SK-N-MC (cell line): ENCODE results near the gene CES3.
"Not testable (repeated sequence)": the region's sequence is repeated elsewhere in the genome, so short reads cannot be mapped to it uniquely, and the experiment has no call there.

Source experiments
- DNase-seq: peaks from one replicate; pipeline ENCODE4 v3.0.0-alpha.2; 2011; ENCODE audit warnings: low read depth, low spot score
- H3K27ac ChIP-seq: fragments of 200-600 bp; sonication (generic); 2 replicates; pipeline ENCODE4 v1.5.1; 2016; ENCODE audit warnings: mixed run types
- H3K36me3 ChIP-seq: fragments of 200-600 bp; sonication (generic); 2 replicates; pipeline ENCODE4 v1.6.1; 2017; ENCODE audit warnings: antibody characterized with exemption, low read length, mixed read lengths; ENCODE audit not compliant: insufficient read depth
- H3K4me3 ChIP-seq: fragments of 200-600 bp; sonication (generic); 2 replicates; pipeline ENCODE4 v1.5.1; 2016
- H3K9ac ChIP-seq: fragments of 200-600 bp; sonication (generic); 2 replicates; pipeline ENCODE4 v1.8.0; 2017; ENCODE audit warnings: mixed run types, mixed read lengths; ENCODE audit not compliant: insufficient read length
- H3K9me3 ChIP-seq: fragments of 200-600 bp; sonication (generic); 2 replicates; pipeline ENCODE4 v1.6.1; 2017; ENCODE audit warnings: low read depth, mild to moderate bottlenecking, antibody characterized with exemption, low read length, moderate library complexity, mixed read lengths
- EZH2 ChIP-seq: fragments of 200-600 bp; sonication (generic); IDR thresholded peaks from one replicate; pipeline ENCODE4 v1.6.1; 2017; ENCODE audit warnings: antibody characterized with exemption
- FOXP2 ChIP-seq: optimal IDR thresholded peaks from 2 replicates; pipeline ENCODE3; 2011; ENCODE audit warnings: mild to moderate bottlenecking, moderate library complexity; ENCODE audit not compliant: insufficient read depth; ENCODE audit errors: extremely low read length, control extremely low read depth
- POLR2AphosphoS5 ChIP-seq: IDR thresholded peaks from 2 replicates; pipeline ENCODE4 v1.6.1; 2012; ENCODE audit warnings: mild to moderate bottlenecking, low read depth, low read length, borderline replicate concordance

The CES3 gene

GRCh38 chr16:66968847-66969246 is 7.8 kb downstream of the CES3 start:
- Histone ChIP-seq H3K27ac (no peak overlapping the region), H3K9ac (no peak overlapping the region), H3K9me3 (no peaks in the 10 kb centered on the region), H3K36me3 (no peaks in the 10 kb centered on the region), H3K4me3 (no peak overlapping the region)
- TF ChIP-seq FOXP2 (no peak), EZH2 (no peak)
- no peak for DNase-seq

- Histone ChIP-seq H3K36me3 (no peaks in the 10 kb centered on the region), H3K4me3 (no peak overlapping the region), H3K27ac (no peak overlapping the region), H3K9me3 (no peaks in the 10 kb centered on the region), H3K9ac (no peak overlapping the region)
- TF ChIP-seq FOXP2, result no peak
- no peak for TF ChIP-seq EZH2
- TF ChIP-seq POLR2AphosphoS5, result no peak
- DNase-seq, result no peak
These were observed 10.0 kb downstream of the CES3 start for GRCh38 chr16:66970775-66971720.

- no peak overlapping the region for H3K27ac ChIP-seq
- H3K9me3 ChIP-seq, result no peaks in the 10 kb centered on the region
- H3K4me3 ChIP-seq, result no peak overlapping the region
- no peak for DNase-seq
- H3K9ac ChIP-seq, result no peak overlapping the region
- H3K36me3 ChIP-seq, result no peaks in the 10 kb centered on the region
- no peak for TF ChIP-seq FOXP2
- no peak for TF ChIP-seq EZH2
- TF ChIP-seq POLR2AphosphoS5, result no peak
These were observed 11.9 kb downstream of the CES3 start for GRCh38 chr16:66972983-66973382.

GRCh38 chr16:66973716-66974115 is 12.7 kb downstream of the CES3 start:
- H3K36me3 ChIP-seq, result no peaks in the 10 kb centered on the region
- no peak overlapping the region for H3K4me3 ChIP-seq
- no peak overlapping the region for H3K9ac ChIP-seq
- no peak for TF ChIP-seq FOXP2
- TF ChIP-seq EZH2, result no peak
- no peak for TF ChIP-seq POLR2AphosphoS5
- DNase-seq, result no peak
- H3K9me3 ChIP-seq, result no peaks in the 10 kb centered on the region
- no peak overlapping the region for H3K27ac ChIP-seq

GRCh38 chr16:66974156-66974931 is 13.3 kb downstream of the CES3 start:
- not testable (repeated sequence) for H3K9me3 ChIP-seq, H3K9ac ChIP-seq, H3K27ac ChIP-seq, H3K36me3 ChIP-seq, DNase-seq, H3K4me3 ChIP-seq

- H3K9me3 ChIP-seq, H3K4me3 ChIP-seq, H3K36me3 ChIP-seq, DNase-seq, H3K27ac ChIP-seq, H3K9ac ChIP-seq: not testable (repeated sequence)
These were observed 13.8 kb downstream of the CES3 start for GRCh38 chr16:66974932-66975246.

- TF ChIP-seq EZH2, result no peak
- no peak for TF ChIP-seq POLR2AphosphoS5
- no peak for TF ChIP-seq FOXP2
- no peak for DNase-seq
- Histone ChIP-seq H3K36me3 (no peaks in the 10 kb centered on the region), H3K9ac (no peak overlapping the region), H3K4me3 (no peak overlapping the region), H3K9me3 (no peaks in the 10 kb centered on the region), H3K27ac (no peak overlapping the region)
These were observed 14.3 kb downstream of the CES3 start for GRCh38 chr16:66975302-66975893.

GRCh38 chr16:66976746-66977145 is 15.7 kb downstream of the CES3 start:
- no peak for DNase-seq
- Histone ChIP-seq H3K4me3 (no peak overlapping the region), H3K27ac (no peak overlapping the region), H3K9ac (no peak overlapping the region), H3K36me3 (no peaks in the 10 kb centered on the region), H3K9me3 (no peaks in the 10 kb centered on the region)
- no peak for TF ChIP-seq EZH2
- no peak for TF ChIP-seq FOXP2
- no peak for TF ChIP-seq POLR2AphosphoS5
